Stimulated activated CD8-positive, alpha-beta memory T cell treated with anti-CD3 and anti-CD28 coated beads, Interleukin-7, amount 100 ng/mL, for 1 hour (primary cell): ENCODE results near the gene UBE2L5.
"Not testable (repeated sequence)": the region's sequence is repeated elsewhere in the genome, so short reads cannot be mapped to it uniquely, and the experiment has no call there.

Source experiments
- DNase-seq, 2 donors: peaks; one replicate each; pipeline ENCODE4 v3.0.0-alpha.2; 2020; ENCODE audit warnings: low read depth in 2 of 2

Gene UBE2L5

DNA sequence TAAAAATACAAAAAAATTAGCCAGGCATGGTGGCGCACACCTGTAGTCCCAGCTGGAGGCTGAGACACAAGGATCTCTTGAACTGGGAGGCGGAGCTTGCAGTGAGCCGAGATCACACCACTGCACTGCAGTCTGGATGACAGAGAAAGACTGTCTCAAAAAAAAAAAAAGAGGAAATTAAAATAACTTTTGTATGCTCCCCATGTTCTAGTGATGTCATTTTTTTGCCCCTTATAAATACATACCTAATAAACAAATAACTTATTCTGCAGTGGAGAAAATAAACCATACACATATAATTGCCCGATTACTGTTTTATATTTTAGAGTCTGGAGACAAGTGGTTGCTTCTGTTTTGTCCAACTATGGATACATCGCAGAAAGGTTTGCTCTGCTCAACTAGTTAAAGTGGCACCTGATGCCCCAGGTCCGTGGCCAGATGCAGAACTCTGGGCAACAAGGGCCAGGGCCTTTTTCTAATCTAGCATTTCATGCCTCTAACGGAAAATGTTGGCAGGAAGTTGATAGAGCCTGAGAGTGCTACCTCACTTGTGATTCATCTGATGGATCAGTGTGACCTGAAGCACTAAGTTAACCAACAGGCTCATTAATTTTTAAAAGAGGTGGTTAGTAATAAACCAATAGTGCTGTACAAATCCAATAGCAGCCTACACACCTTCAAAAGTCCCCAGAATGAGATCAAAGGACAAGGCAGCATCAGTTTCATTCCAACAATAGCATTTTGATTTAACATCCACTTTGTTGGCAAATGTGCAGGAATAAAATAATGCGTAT is 18.8 kb downstream of the UBE2L5 start:
- DNase-seq, result no peak

DNA sequence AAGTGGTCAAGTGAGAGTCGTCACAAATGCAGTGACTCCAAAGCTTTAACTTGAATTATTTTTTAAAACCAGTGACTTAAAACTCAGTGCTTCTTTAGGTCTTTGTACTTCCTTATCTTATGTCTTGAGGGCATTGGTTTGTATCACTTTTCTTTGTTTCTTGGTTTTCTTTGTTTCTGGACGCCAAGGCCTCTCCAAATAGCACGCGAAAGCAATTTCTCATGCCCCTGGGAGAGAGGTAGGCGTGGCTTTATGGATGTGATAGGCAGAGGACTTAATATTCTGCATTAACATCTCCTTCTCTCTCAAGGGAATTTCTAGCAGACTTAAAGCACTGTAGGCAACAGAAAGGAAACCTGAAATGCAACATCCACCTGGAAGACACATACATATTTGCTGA is 20.6 kb downstream of the UBE2L5 start:
- no peak for DNase-seq

DNA sequence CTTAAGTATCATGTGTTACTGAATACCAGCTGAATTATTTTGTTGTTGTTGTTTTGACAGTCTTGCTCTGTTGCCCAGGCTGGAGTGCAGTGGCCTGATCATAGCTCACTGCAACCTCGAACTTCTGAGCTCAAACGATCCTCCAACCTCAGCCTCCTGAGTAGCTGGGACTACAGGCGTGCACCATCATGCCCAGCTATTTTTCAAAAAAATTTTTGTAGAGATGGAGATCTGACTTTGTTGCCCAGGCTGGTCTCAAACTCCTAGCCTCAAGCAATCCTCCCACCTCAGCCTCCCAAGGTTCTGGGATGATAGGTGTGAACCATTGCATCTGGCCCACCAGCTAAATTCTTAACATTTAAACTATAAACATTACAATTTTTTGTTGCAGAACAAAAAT is 21.2 kb downstream of the UBE2L5 start:
- not testable (repeated sequence) for DNase-seq

DNA sequence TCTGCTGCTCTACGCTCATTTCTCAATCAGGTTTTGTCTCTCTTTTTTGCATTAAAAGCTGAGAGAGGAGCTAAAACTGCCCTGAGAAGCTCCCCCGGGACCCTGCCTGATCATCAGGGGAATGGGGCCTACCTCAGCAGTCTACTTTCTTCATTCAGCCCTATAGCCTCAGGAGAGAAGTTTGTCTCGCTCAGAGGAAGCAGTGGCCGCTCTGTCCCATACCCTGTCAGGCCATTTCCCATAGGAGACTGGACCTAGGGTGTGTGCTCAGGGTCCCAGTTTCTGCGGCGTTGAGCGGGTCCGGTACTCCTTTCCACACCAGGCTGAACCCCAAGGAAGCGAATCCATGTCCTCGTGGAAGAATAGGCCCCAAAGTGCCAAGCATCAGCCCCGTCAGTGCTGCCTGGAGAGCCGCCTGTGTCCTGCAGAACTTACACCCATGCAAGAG is 21.7 kb downstream of the UBE2L5 start:
- no peak for DNase-seq

DNA sequence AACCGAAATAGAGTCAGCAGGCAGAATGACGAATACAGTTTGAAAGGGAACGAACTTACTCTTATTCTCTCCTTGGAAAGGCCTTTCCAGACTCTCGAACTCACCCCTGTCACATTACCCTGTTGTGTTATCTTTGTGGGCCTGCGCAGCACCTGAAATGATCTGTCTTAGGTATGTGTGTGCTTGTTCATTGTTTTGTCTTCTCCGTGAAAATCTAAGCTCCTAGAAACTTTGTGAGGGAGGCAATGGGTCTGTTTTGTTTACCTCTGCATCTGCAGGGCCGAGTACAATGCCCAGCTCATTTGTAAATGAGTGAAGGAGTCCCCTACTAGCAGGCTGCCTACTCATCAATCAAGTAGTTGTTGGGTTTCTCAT is 23.8 kb downstream of the UBE2L5 start:
- no peak for DNase-seq

DNA sequence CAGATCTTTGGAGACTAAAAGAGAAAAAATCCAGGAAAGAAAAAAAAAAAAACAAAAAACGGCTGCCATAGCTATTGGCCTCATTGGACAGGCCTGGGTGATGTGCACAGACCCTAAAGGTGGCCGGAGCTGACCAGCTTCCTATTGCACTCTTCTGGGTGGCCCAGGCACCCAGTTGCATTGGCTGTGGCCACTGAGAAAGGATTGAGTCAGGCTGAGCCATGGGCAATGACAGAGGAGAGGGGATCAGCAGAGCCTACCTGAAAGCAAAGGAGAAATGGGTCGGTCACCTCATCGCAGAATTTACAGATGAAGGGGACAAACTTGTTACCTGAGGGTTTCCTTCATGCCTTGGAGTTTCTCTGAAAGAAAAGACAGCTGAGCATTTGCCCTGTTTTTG is 26.1 kb downstream of the UBE2L5 start:
- no peak for DNase-seq

DNA sequence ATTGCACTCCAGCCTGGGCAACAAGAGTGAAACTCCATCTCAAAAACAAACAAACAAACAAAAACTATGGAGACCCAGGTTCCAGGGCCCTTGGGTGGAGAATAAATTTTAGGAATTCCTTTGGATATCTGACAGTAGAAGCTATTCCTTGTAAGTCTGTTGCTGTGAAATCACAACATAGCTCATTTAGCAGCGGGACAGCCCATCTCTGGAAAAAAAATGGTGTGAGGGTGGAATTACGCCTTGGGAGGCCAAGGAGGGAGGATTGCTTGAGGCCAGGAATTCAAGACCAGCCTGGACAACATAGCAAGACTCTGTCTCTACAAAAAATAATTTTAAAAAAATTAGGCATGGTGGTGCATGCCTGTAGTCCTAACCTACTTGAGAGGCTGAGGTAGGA is 27.8 kb downstream of the UBE2L5 start:
- no peak for DNase-seq

DNA sequence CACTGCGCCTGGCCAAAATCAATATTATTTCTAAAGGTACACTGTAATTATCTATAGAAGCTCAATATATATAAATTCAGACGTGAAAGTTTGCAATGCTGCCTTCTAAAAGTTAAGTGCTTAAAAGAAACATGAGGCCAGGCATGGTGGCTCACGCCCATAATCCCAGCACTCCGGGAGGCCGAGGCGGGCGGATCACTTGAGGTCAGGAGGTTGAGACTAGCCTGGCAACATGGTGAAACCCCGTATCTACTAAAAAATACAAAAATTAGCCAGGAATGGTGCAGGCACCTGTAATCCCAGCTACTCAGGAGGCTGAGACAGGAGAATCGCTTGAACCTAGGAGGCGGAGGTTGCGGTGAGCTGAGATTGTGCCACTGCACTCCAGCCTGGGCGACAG is 29.2 kb downstream of the UBE2L5 start:
- DNase-seq, result not testable (repeated sequence)

DNA sequence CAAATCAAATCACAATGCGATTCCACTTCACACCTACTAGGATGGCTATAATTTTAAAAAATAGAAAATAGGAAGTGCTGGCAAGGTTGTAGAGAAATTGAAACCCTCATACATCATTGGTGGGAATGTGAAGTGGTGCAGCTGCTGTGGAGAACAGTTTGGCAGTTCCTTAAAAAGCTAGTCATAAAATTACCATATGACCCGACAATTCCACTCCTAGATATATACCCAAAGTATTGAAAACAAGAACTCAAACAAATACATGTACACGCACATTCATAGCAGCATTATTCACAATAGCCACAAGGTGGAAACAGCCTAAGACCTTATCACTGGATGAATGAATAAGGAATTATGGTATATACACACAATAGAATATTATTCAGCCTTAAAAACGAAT is 31.4 kb downstream of the UBE2L5 start:
- no peak for DNase-seq

DNA sequence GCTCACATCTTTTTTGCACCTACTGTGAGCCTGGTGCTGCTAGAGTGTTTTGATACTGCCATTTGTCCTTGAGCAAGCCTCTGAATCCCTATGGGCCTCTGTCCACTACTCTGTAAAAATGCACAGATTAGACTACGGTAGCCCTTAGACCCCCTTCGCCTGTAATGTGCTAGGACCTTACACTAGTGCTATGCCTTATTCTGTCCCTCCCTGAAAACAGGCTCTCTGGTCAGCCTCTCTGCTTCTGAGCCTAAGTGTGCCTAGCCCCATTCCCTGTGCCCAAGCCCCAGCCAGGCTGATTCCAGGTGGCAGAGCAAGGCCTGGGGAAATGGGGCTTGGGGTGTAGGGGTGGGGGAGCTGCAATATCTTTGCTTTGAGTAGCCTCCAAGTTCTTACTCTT is 32.7 kb downstream of the UBE2L5 start:
- no peak for DNase-seq

DNA sequence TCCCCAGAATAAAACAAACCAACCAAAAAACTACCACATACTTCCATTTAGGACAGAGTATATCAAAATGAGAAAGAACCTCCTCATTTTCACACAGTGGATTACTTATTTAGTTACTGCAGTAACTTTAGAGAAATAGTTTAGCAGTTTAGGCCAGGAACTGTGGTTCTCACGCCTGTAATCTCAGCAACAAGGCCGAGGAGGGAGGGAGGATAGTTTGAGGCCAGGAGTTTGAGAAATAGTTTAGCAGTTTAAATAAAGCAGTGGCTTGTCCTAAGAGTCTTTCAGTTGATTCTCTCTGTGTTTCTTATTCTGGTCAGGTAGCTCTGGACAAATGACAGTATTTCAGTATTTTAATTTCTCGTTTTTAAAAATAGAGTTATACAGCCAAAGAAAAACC is 34.0 kb downstream of the UBE2L5 start:
- no peak for DNase-seq

DNA sequence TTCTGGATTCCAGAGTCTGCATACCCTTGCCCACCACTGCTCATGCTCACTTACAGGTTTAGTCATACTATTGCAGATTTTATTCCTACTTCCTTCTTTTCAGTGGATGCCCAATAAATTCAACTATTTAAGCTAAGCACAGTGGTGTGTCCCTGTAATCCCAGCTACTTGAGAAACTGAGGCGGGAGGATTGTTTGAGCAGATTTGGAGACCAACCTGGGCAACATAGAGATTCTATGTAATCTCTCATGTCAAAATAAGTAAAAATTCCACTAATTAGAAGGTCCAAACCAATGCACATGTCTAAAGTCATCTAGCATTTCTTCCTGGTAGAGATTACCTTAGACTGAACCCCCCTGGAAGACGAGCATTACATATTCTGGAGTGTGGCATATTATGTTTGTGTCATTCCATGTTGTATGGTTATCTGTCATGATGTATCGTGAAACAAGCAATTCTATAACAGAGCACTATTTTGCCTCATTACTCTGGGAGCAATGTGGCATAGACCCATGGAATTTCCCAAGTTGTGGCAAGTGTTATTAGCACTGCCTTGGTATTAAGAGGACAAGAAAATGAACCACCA is 35.1 kb downstream of the UBE2L5 start:
- DNase-seq, result no peak

DNA sequence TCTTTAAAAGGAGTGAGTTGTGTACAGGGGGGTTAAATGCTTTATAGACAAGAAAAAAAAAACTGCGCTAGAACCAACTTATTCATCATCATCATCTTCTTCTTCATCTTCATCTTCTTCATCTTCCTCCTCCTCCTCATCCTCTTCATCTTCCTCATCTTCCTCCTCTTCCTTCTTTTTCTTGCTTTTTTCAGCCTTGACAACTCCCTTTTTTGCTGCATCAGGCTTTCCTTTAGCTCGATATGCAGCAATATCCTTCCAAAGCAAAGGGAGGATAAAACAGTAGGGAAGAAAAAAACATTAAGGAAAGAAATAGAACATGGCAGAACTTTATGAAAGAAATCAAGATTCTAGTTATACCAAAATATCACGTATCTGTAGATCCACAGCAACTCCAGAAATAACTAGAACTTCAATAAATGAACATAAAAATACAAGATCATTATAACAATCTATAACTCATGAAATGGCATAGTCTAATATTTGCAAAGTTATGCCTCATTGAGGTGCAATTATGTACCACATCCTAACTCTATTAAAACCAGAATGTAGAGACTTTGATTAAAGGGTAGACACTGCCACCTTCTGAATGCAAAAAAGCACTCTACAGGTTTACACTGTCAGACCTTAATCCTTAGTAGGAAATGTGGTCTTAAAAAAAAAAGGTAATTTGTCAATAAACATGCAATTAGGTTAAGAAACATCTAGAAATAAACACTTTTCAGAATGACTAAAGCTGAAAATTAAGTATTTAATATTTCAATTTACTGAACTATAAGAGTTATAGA is 39.2 kb downstream of the UBE2L5 start:
- not testable (repeated sequence) for DNase-seq

DNA sequence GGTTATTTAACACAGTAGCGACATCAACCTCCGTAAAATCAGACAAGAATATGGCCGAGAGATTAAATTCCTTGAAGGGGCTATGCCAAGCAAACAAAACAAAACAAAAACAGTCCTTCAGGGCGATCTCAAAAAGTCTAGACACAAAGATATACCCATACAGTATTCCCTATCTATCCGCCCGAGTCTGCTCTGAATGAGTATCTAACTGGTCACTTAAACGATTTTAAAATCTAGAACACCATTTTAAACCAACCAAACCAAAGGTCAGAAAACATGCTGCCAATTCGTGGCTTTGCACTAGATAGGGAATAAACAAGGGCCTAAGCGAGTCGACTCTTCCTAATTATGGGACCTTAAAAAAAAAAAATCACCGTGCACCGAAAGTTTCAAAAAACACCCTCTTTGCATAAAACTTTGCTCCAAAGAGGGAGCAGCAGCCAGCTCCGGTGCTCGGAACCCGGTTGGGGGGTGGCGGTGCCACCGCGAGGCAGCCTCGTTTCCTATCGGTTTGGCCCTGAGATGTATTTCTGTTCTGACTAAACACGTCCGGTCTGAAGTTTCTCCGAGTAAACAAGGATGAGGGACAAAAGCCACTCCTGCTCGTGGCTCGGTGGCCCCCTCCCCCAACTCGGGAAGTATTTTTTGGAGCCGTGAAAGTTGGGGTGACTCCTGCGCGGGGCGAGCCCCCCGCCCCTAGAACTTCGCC is 41.6 kb downstream of the UBE2L5 start:
- DNase-seq, result peak; percentile 37 to 42

DNA sequence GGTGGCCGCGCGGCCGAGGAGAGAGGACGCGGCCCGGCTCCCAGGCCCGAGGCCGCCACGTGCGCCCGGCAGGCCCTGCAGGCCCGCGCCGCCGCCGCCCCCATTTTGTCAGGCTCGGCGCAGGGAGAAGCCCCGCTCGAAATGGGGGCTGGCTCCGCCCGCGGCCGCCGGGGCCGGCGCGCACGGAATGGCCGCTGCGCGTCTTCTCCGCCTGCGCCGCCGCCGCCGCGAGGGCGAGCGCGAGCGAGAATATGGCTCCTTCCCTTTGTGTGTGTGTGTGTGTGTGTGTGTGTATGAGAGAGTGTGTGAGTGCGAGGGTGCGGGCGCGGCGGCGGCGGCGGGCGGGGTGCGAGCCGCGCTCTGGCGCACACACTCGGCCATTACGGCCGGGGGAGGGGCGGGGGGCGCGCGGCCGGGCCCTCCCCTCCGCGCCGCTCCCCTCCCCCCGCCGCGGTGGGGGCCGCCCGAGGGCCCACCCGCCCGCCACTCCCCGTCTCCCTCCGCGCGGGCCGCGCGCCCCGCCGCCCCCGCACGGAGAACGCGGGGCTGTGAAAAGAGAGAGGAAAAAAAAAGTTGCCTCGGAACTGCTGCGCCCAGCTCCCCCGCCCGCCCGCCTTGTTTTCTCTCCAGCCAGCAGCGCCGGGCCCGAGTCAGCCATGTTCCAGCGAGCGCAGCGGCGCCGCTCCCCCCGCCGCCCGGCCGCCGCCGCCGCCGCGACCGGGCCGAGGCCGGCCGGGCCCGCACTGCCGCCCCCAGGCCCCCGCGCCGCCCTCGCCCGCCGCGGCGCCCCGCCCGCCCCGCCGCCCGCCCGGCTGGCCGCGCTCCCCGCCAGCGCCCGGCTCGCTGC is 42.4 kb downstream of the UBE2L5 start:
- peak; percentile 55 for DNase-seq

DNA sequence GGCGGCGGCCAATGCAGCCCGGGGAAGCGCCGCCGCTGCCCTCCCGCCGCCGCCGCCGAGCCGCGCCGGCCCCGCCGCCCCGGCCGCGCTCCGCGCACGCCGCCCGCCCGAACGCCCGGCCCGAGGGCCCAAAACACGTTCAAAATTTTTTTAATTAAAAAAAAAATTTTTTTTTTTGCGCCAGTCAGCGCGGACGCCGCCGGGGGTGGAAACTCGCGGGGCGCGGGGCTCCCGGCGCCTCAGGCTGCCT is 43.0 kb downstream of the UBE2L5 start:
- DNase-seq, result no peak

DNA sequence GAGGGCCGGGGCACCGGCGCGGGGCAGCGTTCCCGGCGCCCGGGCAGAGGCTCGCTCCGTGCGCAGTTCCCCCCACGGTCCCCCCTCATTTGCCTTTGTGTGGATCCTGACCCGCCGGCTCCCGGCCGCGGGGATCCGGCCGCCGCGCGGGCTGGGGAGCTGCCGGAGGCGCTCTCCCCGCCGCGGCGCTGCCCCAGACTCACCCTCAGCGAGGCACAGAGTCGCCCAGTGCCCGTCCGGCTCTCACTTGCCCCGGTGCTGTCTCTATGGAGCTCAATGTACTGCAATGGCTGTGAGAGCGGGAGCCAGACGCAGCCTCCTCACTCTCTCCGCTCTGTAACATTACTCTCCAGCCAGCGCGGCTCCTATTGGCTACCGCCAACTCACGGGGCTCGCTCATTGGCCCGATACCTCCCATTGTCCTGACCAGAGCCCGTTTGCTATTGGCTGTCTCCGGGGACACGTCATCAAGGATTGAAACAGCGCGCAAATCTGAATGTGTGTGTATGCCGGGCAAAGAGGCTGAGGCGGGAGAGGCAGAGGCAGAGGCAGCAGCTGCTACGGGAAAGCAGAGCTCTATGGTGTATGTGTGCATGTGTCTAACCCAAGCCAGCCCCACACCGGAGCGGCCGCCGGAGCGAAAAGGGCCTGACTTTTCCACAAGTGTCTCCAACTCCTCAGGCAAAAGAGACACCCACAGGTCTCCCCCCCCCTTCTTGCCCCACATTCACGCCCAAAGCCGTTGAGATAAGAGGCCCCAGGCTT is 43.5 kb downstream of the UBE2L5 start, which contains the start of gene HMGB1:
Gene HMGB1 (minus strand): TSS at position 344 of the 765 bp plus-strand sequence. CDS start 2,256 bp downstream, outside the sequence.
- peak; percentile 92 for DNase-seq

DNA sequence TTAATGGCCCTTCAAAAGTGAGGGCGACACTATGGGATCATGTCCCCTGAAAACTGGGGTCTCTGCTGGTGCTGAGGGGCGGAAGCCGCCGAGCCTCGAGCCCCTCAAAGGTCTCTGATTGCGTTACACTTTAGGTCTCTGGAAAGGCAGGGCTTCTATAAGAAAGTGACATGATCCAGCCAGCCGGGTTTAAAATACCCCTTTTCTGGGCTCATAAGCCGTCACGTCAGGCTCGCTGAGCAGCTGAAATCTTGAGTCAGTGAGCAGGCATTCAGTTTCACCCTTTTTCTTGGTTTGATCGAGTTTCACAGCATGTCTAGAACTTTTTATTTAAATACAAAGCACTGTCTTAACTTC is 44.0 kb downstream of the UBE2L5 start:
- no peak for DNase-seq

DNA sequence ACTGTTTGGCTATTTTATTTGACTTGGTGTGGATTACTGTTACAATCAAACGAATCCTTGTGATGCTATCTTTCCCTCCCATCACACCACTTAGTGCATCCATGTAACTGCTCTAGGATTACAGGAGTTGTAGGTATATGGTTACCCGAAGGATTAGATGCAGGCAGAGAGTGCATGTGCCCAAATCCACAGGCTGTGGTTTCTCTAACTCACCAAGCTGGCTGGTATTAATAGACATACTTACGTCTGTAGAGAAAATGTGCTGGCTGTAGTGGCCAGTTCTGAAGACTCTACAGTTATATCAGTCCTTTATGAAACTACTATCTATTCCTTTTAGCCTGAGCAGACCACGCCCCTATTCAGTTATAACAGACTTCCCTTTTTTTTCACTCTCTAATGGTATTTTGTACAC is 44.6 kb downstream of the UBE2L5 start:
- DNase-seq, result no peak

DNA sequence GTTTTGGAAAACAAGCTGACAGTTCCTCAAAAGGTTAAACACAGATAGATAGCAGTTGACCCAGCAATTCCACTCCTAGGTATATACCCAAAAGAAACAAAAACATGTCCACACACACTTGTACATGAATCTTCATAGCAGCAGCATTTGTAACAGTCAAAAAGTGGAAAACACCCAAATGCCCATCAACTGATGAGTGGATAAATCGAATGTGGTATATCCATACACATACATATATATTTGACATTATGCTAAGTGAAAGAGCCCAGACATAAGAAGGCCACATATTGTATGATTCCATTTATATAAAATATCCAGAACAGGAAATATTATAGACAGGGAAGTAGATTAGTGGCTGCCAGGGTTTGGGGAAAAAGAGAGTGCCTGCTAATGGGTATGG is 51.4 kb downstream of the UBE2L5 start:
- no peak for DNase-seq
